SK-N-SH (cell line): ENCODE measurements around the gene GALNT12. TPM values are rescaled to one million over a fixed set of nuclear protein-coding genes. Genes with fewer than 3 reads are reported as not detected.

Source experiments
- CTCF ChIA-PET: fragments of 300-600, 350-600 bp; formaldehyde crosslinking; extraction: SDS; loops from one replicate; lab custom pipeline; 2021; lab: Yijun Ruan, JAX
- POLR2A ChIA-PET: fragments of 350-600 bp; sonication (Branson Sonifier 250); formaldehyde crosslinking; extraction: SDS; loops from one replicate; lab custom pipeline; 2020; ENCODE audit warnings: antibody characterized with exemption, inconsistent platforms; lab: Yijun Ruan, JAX
- DNase-seq: peaks from one replicate; pipeline ENCODE4 v3.0.0; 2012
- H2AFZ ChIP-seq: fragments of 200-600 bp; sonication (generic); 2 replicates; pipeline ENCODE4 v1.8.1; 2016; ENCODE audit warnings: antibody characterized with exemption, mild to moderate bottlenecking, low read depth
- H3F3A ChIP-seq: fragments of 200-600 bp; sonication (generic); replicated peaks from 2 replicates; pipeline ENCODE3; 2016; ENCODE audit warnings: antibody characterized with exemption, mild to moderate bottlenecking; ENCODE audit not compliant: insufficient read depth
- H3K27ac ChIP-seq, 2 experiments: fragments of 200-500 bp in 1 of 2; fragments of 200-600 bp in 1 of 2; sonication (Bioruptor generic) in 1 of 2; sonication (generic), shearing (Covaris generic) in 1 of 2; 2 replicates each; pipeline versions ENCODE4 v1.5.1 to v1.6.1; 2014 to 2016; ENCODE audit warnings: low read depth in 2 of 2, inconsistent platforms in 1 of 2, low read length in 1 of 2, mild to moderate bottlenecking in 1 of 2, mixed read lengths in 1 of 2
- H3K27me3 ChIP-seq: fragments of 200-600 bp; sonication (generic), shearing (Covaris generic); 2 replicates; pipeline ENCODE4 v1.6.1; 2016; ENCODE audit warnings: mixed run types; ENCODE audit not compliant: insufficient read depth
- H3K36me3 ChIP-seq, 2 experiments: fragments of 200-500 bp in 1 of 2; fragments of 200-600 bp in 1 of 2; sonication (Bioruptor generic) in 1 of 2; sonication (generic) in 1 of 2; replicated peaks in 1 of 2; 2 replicates each; pipeline versions ENCODE3 to v1.5.1; 2014 to 2016; ENCODE audit warnings: low read length in 1 of 2, mild to moderate bottlenecking in 1 of 2; ENCODE audit not compliant: insufficient read depth in 2 of 2, control insufficient read depth in 1 of 2
- H3K4me1 ChIP-seq, 2 experiments: fragments of 200-500 bp in 1 of 2; fragments of 200-600 bp in 1 of 2; sonication (Bioruptor generic) in 1 of 2; sonication (generic), shearing (Covaris generic) in 1 of 2; 2 replicates each; pipeline versions ENCODE4 v1.5.1 to v1.6.1; 2014 to 2016; ENCODE audit warnings: low read depth in 1 of 2, low read length in 1 of 2, mixed run types in 1 of 2; ENCODE audit not compliant: insufficient read depth in 2 of 2, control insufficient read depth in 1 of 2
- H3K4me2 ChIP-seq: fragments of 200-600 bp; sonication (generic), shearing (Covaris generic); 2 replicates; pipeline ENCODE4 v1.6.1; 2017; ENCODE audit warnings: mixed run types
- H3K4me3 ChIP-seq, 2 experiments: fragments of 200-500 bp in 1 of 2; fragments of 200-600 bp in 1 of 2; sonication (Bioruptor generic) in 1 of 2; sonication (generic), shearing (Covaris generic) in 1 of 2; 2 replicates each; pipeline versions ENCODE4 v1.5.1 to v1.8.1; 2014 to 2016; ENCODE audit warnings: low read depth in 2 of 2, inconsistent platforms in 1 of 2, low read length in 1 of 2, mild to moderate bottlenecking in 1 of 2, mixed read lengths in 1 of 2, moderate library complexity in 1 of 2
- H3K79me2 ChIP-seq: fragments of 200-600 bp; sonication (generic); 2 replicates; pipeline ENCODE4 v1.8.1; 2017; ENCODE audit warnings: mild to moderate bottlenecking; ENCODE audit not compliant: insufficient read depth
- H3K9ac ChIP-seq: fragments of 200-600 bp; sonication (generic); 2 replicates; pipeline ENCODE4 v1.6.1; 2017; ENCODE audit warnings: mixed run types
- H3K9me2 ChIP-seq: fragments of 200-600 bp; sonication (generic); 2 replicates; pipeline ENCODE4 v1.6.1; 2017; ENCODE audit warnings: mixed run types
- H3K9me3 ChIP-seq: fragments of 200-600 bp; sonication (generic); 2 replicates; pipeline ENCODE4 v1.6.1; 2017; ENCODE audit warnings: mixed run types, mild to moderate bottlenecking, moderate library complexity
- H4K20me1 ChIP-seq: fragments of 200-600 bp; sonication (generic); 2 replicates; pipeline ENCODE4 v1.6.1; 2017; ENCODE audit warnings: mild to moderate bottlenecking, mixed run types; ENCODE audit not compliant: insufficient read depth
- EP300 ChIP-seq, 2 experiments: IDR thresholded peaks; 2 replicates each; pipeline versions ENCODE4 v1.4.0 to v1.6.1; 2012; ENCODE audit warnings: borderline replicate concordance in 1 of 2, low read depth in 1 of 2, low read length in 1 of 2
- FOSL2 ChIP-seq: IDR thresholded peaks from 2 replicates; pipeline ENCODE4 v1.4.0; 2012; ENCODE audit warnings: low read depth, mild to moderate bottlenecking, moderate library complexity, borderline replicate concordance
- FOXJ3 ChIP-seq: sonication (generic); formaldehyde crosslinking; IDR thresholded peaks from 2 replicates; pipeline ENCODE4 v1.5.1; 2020; ENCODE audit warnings: mild to moderate bottlenecking, missing genetic modification reagents
- GABPA ChIP-seq: IDR thresholded peaks from 2 replicates; pipeline ENCODE4 v1.4.0; 2012; ENCODE audit warnings: low read depth, mild to moderate bottlenecking
- MAX ChIP-seq: IDR thresholded peaks from 2 replicates; pipeline ENCODE4 v1.4.0; 2012; ENCODE audit warnings: low read depth
- NFIC ChIP-seq: IDR thresholded peaks from 2 replicates; pipeline ENCODE4 v1.4.0; 2012; ENCODE audit warnings: borderline replicate concordance
- NRF1 ChIP-seq: IDR thresholded peaks from 2 replicates; pipeline ENCODE4 v1.6.1; 2012; ENCODE audit warnings: low read depth, mild to moderate bottlenecking, low read length
- PBX3 ChIP-seq: IDR thresholded peaks from 2 replicates; pipeline ENCODE4; 2012
- POLR2AphosphoS5 ChIP-seq: IDR thresholded peaks from 2 replicates; pipeline ENCODE4 v1.6.1; 2012; ENCODE audit warnings: low read depth, low read length
- RAD21 ChIP-seq: IDR thresholded peaks from 2 replicates; pipeline ENCODE4 v1.6.1; 2012; ENCODE audit warnings: mild to moderate bottlenecking, low read length
- REST ChIP-seq: IDR thresholded peaks from 2 replicates; pipeline ENCODE4 v1.6.1; 2012; ENCODE audit warnings: mild to moderate bottlenecking, low read depth, low read length, moderate library complexity
- RFX5 ChIP-seq: IDR thresholded peaks from 2 replicates; pipeline ENCODE4 v1.6.1; 2012; ENCODE audit warnings: mild to moderate bottlenecking, improper control_type of control experiment, low read length
- RXRA ChIP-seq: IDR thresholded peaks from 2 replicates; pipeline ENCODE4 v1.4.0; 2012; ENCODE audit warnings: low read depth, mild to moderate bottlenecking, borderline replicate concordance
- TCF12 ChIP-seq: IDR thresholded peaks from 2 replicates; pipeline ENCODE4 v1.4.0; 2012
- TEAD4 ChIP-seq: IDR thresholded peaks from 2 replicates; pipeline ENCODE4 v1.4.0; 2012; ENCODE audit warnings: mild to moderate bottlenecking, borderline replicate concordance; ENCODE audit not compliant: insufficient read depth
- USF1 ChIP-seq: IDR thresholded peaks from 2 replicates; pipeline ENCODE4 v1.4.0; 2012; ENCODE audit warnings: low read depth, borderline replicate concordance
- YY1 ChIP-seq: IDR thresholded peaks from 2 replicates; pipeline ENCODE4 v1.4.0; 2012; ENCODE audit warnings: low read depth, mild to moderate bottlenecking
- WGBS: methylation state at CpG from one replicate; pipeline ENCODE4 v1.1.6; 2017; ENCODE audit warnings: low lambda C conversion rate; 5-methylcytosine and 5-hydroxymethylcytosine counted together
- polyA plus RNA-seq, 3 experiments: library from polyadenylated mRNA; depleted of rRNA; stranded (reverse); fragments of >200 nt; gene quantifications; 2 replicates each; pipeline ENCODE4 v1.2.3, GENCODE V29; 2012

GALNT12 gene
- polyA plus RNA-seq, 1 of the 3 experiments (the other 2 are of a cell fraction) = 7.4 TPM

- peaks cover 6% of the 10 kb centered on the region for H3F3A ChIP-seq
- H3K36me3 ChIP-seq = no peaks in the 10 kb centered on the region
- no peak for TF ChIP-seq TEAD4
- TF ChIP-seq REST = no peak
- TF ChIP-seq NRF1 = no peak
- no peak for TF ChIP-seq FOXJ3 (CRISPR knock-in tag)
- TF ChIP-seq TCF12 = no peak
- no peak for TF ChIP-seq MAX
- no peak for TF ChIP-seq FOSL2
- TF ChIP-seq PBX3 = no peak
- no peak for TF ChIP-seq RXRA
- no peak for TF ChIP-seq POLR2AphosphoS5
- TF ChIP-seq RAD21 = no peak
- no peak for TF ChIP-seq NFIC
- no peak for TF ChIP-seq EP300 (IDR thresholded peaks at IDR 0.05; ENCODE audit: borderline replicate concordance in 1 of 2, low read depth in 1 of 2, low read length in 1 of 2)
- no peak for TF ChIP-seq USF1
- no peak for TF ChIP-seq GABPA
- no peak for TF ChIP-seq YY1
- no peak for TF ChIP-seq RFX5
- TF ChIP-seq, all 33 proteins: peak for 0
- no peak for DNase-seq
- 89% methylated on average over 11 of the region's 11 CpGs for WGBS
- no peaks in the 10 kb centered on the region for H3K27me3 ChIP-seq
- no peaks in the 10 kb centered on the region for H4K20me1 ChIP-seq
- CTCF ChIA-PET = interaction anchor here (0.9 to 6.2 kb wide), 4 partner anchors 147 to 290 kb away, joined by 3 to 89 read pairs (median 46); no protein-coding TSS in a partner anchor
- H3K9ac ChIP-seq = no peak overlapping the region
- no peaks in the 10 kb centered on the region for H3K9me2 ChIP-seq
- peaks cover 0 to 4% of the 10 kb centered on the region in 2 experiments; a peak in 1 of 4 replicates for H3K4me1 ChIP-seq
- no peaks in the 10 kb centered on the region for H3K9me3 ChIP-seq
- H3K79me2 ChIP-seq = no peaks in the 10 kb centered on the region
- POLR2A ChIA-PET = no interaction called here
- H2AFZ ChIP-seq = no peak overlapping the region
- no peak overlapping the region for H3K4me2 ChIP-seq
- H3K27ac ChIP-seq = no peak overlapping the region
- no peak overlapping the region for H3K4me3 ChIP-seq
Measured at GRCh38 chr9:98850851-98851729, 43.6 kb downstream of the GALNT12 start.
